Stimulated activated CD4-positive, alpha-beta T cell treated with anti-CD3 and anti-CD28 coated beads, Interleukin-15, amount 100 ng/mL, for 24 hours (primary cell): ENCODE results near the gene PPP1R17.

ENCODE experiments used
- DNase-seq: peaks from one replicate; pipeline ENCODE4 v3.0.0-alpha.2; 2020

The PPP1R17 gene

GRCh38 chr7:31705377-31705776 is 18.4 kb downstream of the PPP1R17 start:
- DNase-seq, result no peak

GRCh38 chr7:31707089-31707488 is 20.1 kb downstream of the PPP1R17 start:
- no peak for DNase-seq

- DNase-seq, result no peak
Measured at GRCh38 chr7:31710171-31710570, 23.2 kb downstream of the PPP1R17 start.

- DNase-seq, result no peak
Measured at GRCh38 chr7:31716355-31716754, 29.3 kb downstream of the PPP1R17 start.

- DNase-seq, result no peak
Measured at GRCh38 chr7:31720366-31720765, 33.4 kb downstream of the PPP1R17 start.

- no peak for DNase-seq
Measured at GRCh38 chr7:31724696-31725095, 37.7 kb downstream of the PPP1R17 start.

GRCh38 chr7:31729195-31729804 is 42.3 kb downstream of the PPP1R17 start:
- DNase-seq, result no peak

GRCh38 chr7:31734456-31734855 is 47.4 kb downstream of the PPP1R17 start:
- no peak for DNase-seq

GRCh38 chr7:31735991-31736982 is 49.3 kb downstream of the PPP1R17 start:
- peak; percentile 31 for DNase-seq

- no peak for DNase-seq
Measured at GRCh38 chr7:31741852-31742251, 54.8 kb downstream of the PPP1R17 start.

- peak; percentile 55 for DNase-seq
Measured at GRCh38 chr7:31744294-31744874, 57.4 kb downstream of the PPP1R17 start.

- no peak for DNase-seq
Measured at GRCh38 chr7:31747553-31747952, 60.5 kb downstream of the PPP1R17 start.

GRCh38 chr7:31748084-31748483 is 61.1 kb downstream of the PPP1R17 start:
- no peak for DNase-seq

GRCh38 chr7:31751726-31752125 is 64.7 kb downstream of the PPP1R17 start:
- no peak for DNase-seq
